ENCODE results near the gene IL1RAP.

IL1RAP gene

GRCh38 chr3:190562866-190563510, 49.1 kb downstream of the IL1RAP start:
- TF ChIP-seq ZFP30 (CRISPR knock-in tag; IDR thresholded peaks at IDR 0.05), result no peak
- TF ChIP-seq SNAI2 (CRISPR knock-in tag; IDR thresholded peaks at IDR 0.05), result no peak
- no peak for TF ChIP-seq POU6F1 (CRISPR knock-in tag; IDR thresholded peaks at IDR 0.05; ENCODE audit: borderline replicate concordance, low read depth)
- TF ChIP-seq ESRRG (CRISPR knock-in tag; IDR thresholded peaks at IDR 0.05), result no peak
- TF ChIP-seq ZNF565 (CRISPR knock-in tag; conservative IDR thresholded peaks at IDR 0.05; ENCODE audit: low read depth), result no peak
- no peak for TF ChIP-seq ISL1 (CRISPR knock-in tag; IDR thresholded peaks at IDR 0.05)
- no peak for TF ChIP-seq OSR1 (CRISPR knock-in tag; IDR thresholded peaks at IDR 0.05)
- no peak for TF ChIP-seq ZNF8 (CRISPR knock-in tag; IDR thresholded peaks at IDR 0.05)
- TF ChIP-seq TSHZ2 (CRISPR knock-in tag; IDR thresholded peaks at IDR 0.05), result no peak
- no peak for TF ChIP-seq PATZ1 (CRISPR knock-in tag; IDR thresholded peaks at IDR 0.05; ENCODE audit: borderline replicate concordance)
- no peak for TF ChIP-seq PPARA (CRISPR knock-in tag; IDR thresholded peaks at IDR 0.05; ENCODE audit: borderline replicate concordance)
- no peak for TF ChIP-seq ARNTL (CRISPR knock-in tag; IDR thresholded peaks at IDR 0.05; ENCODE audit: borderline replicate concordance, low read depth)
- no peak for TF ChIP-seq TOX (CRISPR knock-in tag; IDR thresholded peaks at IDR 0.05; ENCODE audit: borderline replicate concordance)
- TF ChIP-seq ZNF70 (CRISPR knock-in tag; IDR thresholded peaks at IDR 0.05), result no peak
- TF ChIP-seq CSDC2 (CRISPR knock-in tag; IDR thresholded peaks at IDR 0.05), result no peak
- TF ChIP-seq RARB (CRISPR knock-in tag; IDR thresholded peaks at IDR 0.05), result no peak
- TF ChIP-seq TCF4 (CRISPR knock-in tag; IDR thresholded peaks at IDR 0.05; ENCODE audit: borderline replicate concordance), result no peak
- TF ChIP-seq CSRNP3 (CRISPR knock-in tag; IDR thresholded peaks at IDR 0.05), result no peak
- TF ChIP-seq ZC3H10 (CRISPR knock-in tag; IDR thresholded peaks at IDR 0.05), result no peak
- ATAC-seq, result no peak

- no peak for ATAC-seq
- no peak for TF ChIP-seq SNAI2 (CRISPR knock-in tag; IDR thresholded peaks at IDR 0.05)
- TF ChIP-seq CSRNP3 (CRISPR knock-in tag; IDR thresholded peaks at IDR 0.05), result no peak
- no peak for TF ChIP-seq ZNF565 (CRISPR knock-in tag; conservative IDR thresholded peaks at IDR 0.05; ENCODE audit: low read depth)
- no peak for TF ChIP-seq ISL1 (CRISPR knock-in tag; IDR thresholded peaks at IDR 0.05)
- TF ChIP-seq ZNF70 (CRISPR knock-in tag; IDR thresholded peaks at IDR 0.05), result no peak
- TF ChIP-seq ZFP3 (CRISPR knock-in tag; IDR thresholded peaks at IDR 0.05), result no peak
- TF ChIP-seq TOX (CRISPR knock-in tag; IDR thresholded peaks at IDR 0.05; ENCODE audit: borderline replicate concordance), result no peak
- no peak for TF ChIP-seq TSHZ2 (CRISPR knock-in tag; IDR thresholded peaks at IDR 0.05)
- TF ChIP-seq PATZ1 (CRISPR knock-in tag; IDR thresholded peaks at IDR 0.05; ENCODE audit: borderline replicate concordance), result no peak
- TF ChIP-seq GLIS3 (CRISPR knock-in tag; IDR thresholded peaks at IDR 0.05), result no peak
- TF ChIP-seq CREB5 (CRISPR knock-in tag; IDR thresholded peaks at IDR 0.05; ENCODE audit: low read depth), result no peak
- no peak for TF ChIP-seq OSR1 (CRISPR knock-in tag; IDR thresholded peaks at IDR 0.05)
Observed at GRCh38 chr3:190564175-190564574, 50.3 kb downstream of the IL1RAP start.

Measured in SK-N-SH treated with all-trans-retinoic acid at 6 μM for 48 hours (cell line).